NCI-H2081 (cell line): ENCODE results near the gene CAMK2B.
A peak's percentile ranks its signal among the peaks of the same experiment; 100 is the strongest.

Source experiments
- DNase-seq, 2 experiments: peaks; one replicate each; lab custom pipeline; 2025; lab: John Stamatoyannopoulos, UW

CAMK2B gene

GRCh38 chr7:44229546-44230105, 95.8 kb downstream of the CAMK2B start:
- no peak for DNase-seq

- DNase-seq = no peak
These were observed 96.6 kb downstream of the CAMK2B start for GRCh38 chr7:44228571-44229350.

- DNase-seq = no peak
These were observed 97.5 kb downstream of the CAMK2B start for GRCh38 chr7:44227911-44228310.

- DNase-seq = no peak
These were observed 99.0 kb downstream of the CAMK2B start for GRCh38 chr7:44226396-44226753.

- peak in 1 of 2 experiments; percentile 41 for DNase-seq
These were observed 99.6 kb downstream of the CAMK2B start for GRCh38 chr7:44225566-44226395.

- DNase-seq = no peak
These were observed 100.3 kb downstream of the CAMK2B start for GRCh38 chr7:44224974-44225565.

- peak; percentile 77 to 87 for DNase-seq
These were observed 101.1 kb downstream of the CAMK2B start for GRCh38 chr7:44224080-44224973.

- DNase-seq = peak; percentile 75 to 84
These were observed 101.9 kb downstream of the CAMK2B start for GRCh38 chr7:44223362-44224079.

- peak in 1 of 2 experiments; percentile 60 for DNase-seq
These were observed 102.6 kb downstream of the CAMK2B start for GRCh38 chr7:44222776-44223261.

- DNase-seq = no peak
These were observed 103.3 kb downstream of the CAMK2B start for GRCh38 chr7:44222074-44222473.

- no peak for DNase-seq
These were observed 104.1 kb downstream of the CAMK2B start for GRCh38 chr7:44221231-44221791.

GRCh38 chr7:44220358-44221112, 104.9 kb downstream of the CAMK2B start:
- DNase-seq = no peak

GRCh38 chr7:44220046-44220357, 105.4 kb downstream of the CAMK2B start:
- DNase-seq = no peak

GRCh38 chr7:44219371-44220045, 105.9 kb downstream of the CAMK2B start:
- no peak for DNase-seq

- DNase-seq = no peak
These were observed 106.8 kb downstream of the CAMK2B start for GRCh38 chr7:44218418-44219201.

- DNase-seq = no peak
These were observed 107.5 kb downstream of the CAMK2B start for GRCh38 chr7:44217852-44218402.

- DNase-seq = no peak
These were observed 108.1 kb downstream of the CAMK2B start for GRCh38 chr7:44217223-44217714.
